Astrocyte (in vitro differentiated cells and primary cell): ENCODE data around the gene MYRIP. TPM values are rescaled to one million over a fixed set of nuclear protein-coding genes. Genes with fewer than 3 reads are reported as not detected.

Source experiments
- DNase-seq: peaks from one replicate; pipeline ENCODE4 v3.0.0-alpha.2; 2010; ENCODE audit warnings: low read depth
- FAIRE-seq: peaks from 2 replicates; lab custom pipeline; 2011; peaks lifted over from hg19 to GRCh38; lab: Jason Lieb, UNC
- H2AFZ ChIP-seq: 2 replicates; pipeline ENCODE4 v1.6.0; 2012; ENCODE audit warnings: low read depth, low read length, inconsistent platforms
- H3K27ac ChIP-seq: 2 replicates; pipeline ENCODE4 v1.5.1; 2011; ENCODE audit warnings: low read depth, low read length, inconsistent platforms
- H3K27me3 ChIP-seq: 2 replicates; pipeline ENCODE4 v1.6.0; 2011; ENCODE audit warnings: low read length, inconsistent platforms; ENCODE audit not compliant: insufficient read depth
- H3K36me3 ChIP-seq: 2 replicates; pipeline ENCODE4 v1.5.1; 2011; ENCODE audit warnings: low read length, inconsistent platforms; ENCODE audit not compliant: insufficient read depth
- H3K4me1 ChIP-seq: 2 replicates; pipeline ENCODE4 v1.5.1; 2011; ENCODE audit warnings: low read length, inconsistent platforms; ENCODE audit not compliant: insufficient read depth
- H3K4me2 ChIP-seq: 2 replicates; pipeline ENCODE4 v1.6.0; 2012; ENCODE audit warnings: low read length, inconsistent platforms
- H3K4me3 ChIP-seq: 2 replicates; pipeline ENCODE4 v1.5.1; 2011; ENCODE audit warnings: low read depth, mild to moderate bottlenecking, low read length, inconsistent platforms; ENCODE audit not compliant: insufficient read depth
- H3K79me2 ChIP-seq: 2 replicates; pipeline ENCODE4 v1.6.0; 2012; ENCODE audit warnings: mild to moderate bottlenecking, low read length, inconsistent platforms; ENCODE audit not compliant: insufficient read depth
- H3K9ac ChIP-seq: 2 replicates; pipeline ENCODE4 v1.6.0; 2012; ENCODE audit warnings: mild to moderate bottlenecking, low read length, inconsistent platforms
- H3K9me3 ChIP-seq: 2 replicates; pipeline ENCODE4 v1.5.1; 2012; ENCODE audit warnings: low read depth, mild to moderate bottlenecking, low read length, inconsistent platforms; ENCODE audit not compliant: insufficient read depth
- H4K20me1 ChIP-seq: 2 replicates; pipeline ENCODE4 v1.6.0; 2012; ENCODE audit warnings: low read length, inconsistent platforms; ENCODE audit not compliant: insufficient read depth
- H3K27ac Mint-ChIP-seq: one replicate; pipeline ENCODE4 v1.8.0; 2021; ENCODE audit warnings: mild to moderate bottlenecking, mixed read lengths; ENCODE audit not compliant: unreplicated experiment
- H3K27me3 Mint-ChIP-seq: one replicate; pipeline ENCODE4 v1.8.0; 2021; ENCODE audit warnings: low read depth, mixed read lengths; ENCODE audit not compliant: unreplicated experiment
- H3K36me3 Mint-ChIP-seq: one replicate; pipeline ENCODE4 v1.8.0; 2021; ENCODE audit warnings: low read depth, mixed read lengths; ENCODE audit not compliant: unreplicated experiment
- H3K4me1 Mint-ChIP-seq: one replicate; pipeline ENCODE4 v1.8.0; 2021; ENCODE audit warnings: low read depth, mixed read lengths; ENCODE audit not compliant: unreplicated experiment
- H3K4me3 Mint-ChIP-seq: one replicate; pipeline ENCODE4 v1.8.0; 2021; ENCODE audit warnings: mild to moderate bottlenecking, moderate library complexity, mixed read lengths; ENCODE audit not compliant: unreplicated experiment
- H3K9me3 Mint-ChIP-seq: one replicate; pipeline ENCODE4 v1.8.0; 2021; ENCODE audit warnings: mild to moderate bottlenecking, mixed read lengths; ENCODE audit not compliant: unreplicated experiment
- CTCF ChIP-seq: IDR thresholded peaks from 2 replicates; pipeline ENCODE4 v1.5.1; 2011; ENCODE audit warnings: low read depth, mild to moderate bottlenecking, inconsistent platforms, low read length, moderate library complexity; ENCODE audit not compliant: insufficient read depth
- EZH2 ChIP-seq: IDR thresholded peaks from 2 replicates; pipeline ENCODE4 v1.6.1; 2012; ENCODE audit warnings: mild to moderate bottlenecking, low read length, inconsistent platforms; ENCODE audit not compliant: insufficient read depth
- total RNA-seq: library from RNA; stranded (reverse); gene quantifications from 2 replicates; pipeline ENCODE4 v1.2.1, GENCODE V29; 2021

Gene MYRIP
- total RNA-seq, 1 donor from 2014 or later: 0.07 TPM

- Mint-ChIP-seq H3K36me3 (peaks cover 3% of the 10 kb centered on the region), H3K4me3 (no peak overlapping the region), H3K27ac (no peak overlapping the region), H3K4me1 (no peaks in the 10 kb centered on the region), H3K27me3 (peaks cover 2% of the 10 kb centered on the region), H3K9me3 (no peaks in the 10 kb centered on the region)
- no peaks in the 10 kb centered on the region for H3K27me3 ChIP-seq
- H3K9ac ChIP-seq: no peak overlapping the region
- no peak for TF ChIP-seq EZH2
- no peak for TF ChIP-seq CTCF
- H3K27ac ChIP-seq: no peak overlapping the region
- H3K9me3 ChIP-seq: no peaks in the 10 kb centered on the region
- H3K36me3 ChIP-seq: no peaks in the 10 kb centered on the region
- H4K20me1 ChIP-seq: no peaks in the 10 kb centered on the region
- H2AFZ ChIP-seq: peak overlapping the region; percentile 5
- no peak overlapping the region for H3K4me2 ChIP-seq
- no peak overlapping the region for H3K4me3 ChIP-seq
- no peak for DNase-seq
- FAIRE-seq: no peak
- no peaks in the 10 kb centered on the region for H3K79me2 ChIP-seq
- H3K4me1 ChIP-seq: no peaks in the 10 kb centered on the region
These were observed 483.4 kb downstream of the MYRIP start for GRCh38 chr3:40292637-40293349.

GRCh38 chr3:40294434-40294833, 485.0 kb downstream of the MYRIP start:
- Histone ChIP-seq H3K4me2 (no peak overlapping the region), H3K27me3 (no peaks in the 10 kb centered on the region), H3K27ac (no peak overlapping the region), H3K9me3 (no peaks in the 10 kb centered on the region), H3K4me3 (no peak overlapping the region), H2AFZ (no peak overlapping the region), H3K36me3 (no peaks in the 10 kb centered on the region), H3K9ac (no peak overlapping the region), H4K20me1 (no peaks in the 10 kb centered on the region), H3K4me1 (no peaks in the 10 kb centered on the region), H3K79me2 (no peaks in the 10 kb centered on the region)
- no peak for FAIRE-seq
- H3K27ac Mint-ChIP-seq: no peak overlapping the region
- H3K4me1 Mint-ChIP-seq: no peaks in the 10 kb centered on the region
- TF ChIP-seq CTCF: no peak
- TF ChIP-seq EZH2: no peak
- no peak overlapping the region for H3K4me3 Mint-ChIP-seq
- H3K36me3 Mint-ChIP-seq: peaks cover 3% of the 10 kb centered on the region
- peaks cover 2% of the 10 kb centered on the region for H3K27me3 Mint-ChIP-seq
- H3K9me3 Mint-ChIP-seq: no peaks in the 10 kb centered on the region
- DNase-seq: no peak

- Mint-ChIP-seq H3K27me3 (no peaks in the 10 kb centered on the region), H3K9me3 (no peaks in the 10 kb centered on the region), H3K36me3 (peaks cover 3% of the 10 kb centered on the region), H3K4me3 (no peak overlapping the region), H3K4me1 (peaks cover 8% of the 10 kb centered on the region), H3K27ac (no peak overlapping the region)
- Histone ChIP-seq H3K27ac (no peak overlapping the region), H4K20me1 (no peaks in the 10 kb centered on the region), H3K79me2 (no peaks in the 10 kb centered on the region), H3K9ac (no peak overlapping the region), H3K9me3 (no peaks in the 10 kb centered on the region), H3K4me2 (no peak overlapping the region), H3K36me3 (no peaks in the 10 kb centered on the region), H3K27me3 (no peaks in the 10 kb centered on the region), H3K4me1 (no peaks in the 10 kb centered on the region), H3K4me3 (no peak overlapping the region), H2AFZ (no peak overlapping the region)
- TF ChIP-seq EZH2: no peak
- TF ChIP-seq CTCF: no peak
- DNase-seq (no peak), FAIRE-seq (no peak)
These were observed 488.7 kb downstream of the MYRIP start for GRCh38 chr3:40298075-40298474.
